HG03575 (cell line): Measurements from ENCODE around the gene DZIP1.

ENCODE experiments used
- ATAC-seq: cut with Tn5 transposase; IDR thresholded peaks from one replicate; pipeline ENCODE4 v1.9.1; 2021; ENCODE audit not compliant: unreplicated experiment, insufficient number of reproducible peaks, low FRiP score; ENCODE audit errors: extremely low read depth

Gene DZIP1

GRCh38 chr13:95650696-95651095 is 6.2 kb upstream of the DZIP1 start:
- no peak for ATAC-seq

DNA sequence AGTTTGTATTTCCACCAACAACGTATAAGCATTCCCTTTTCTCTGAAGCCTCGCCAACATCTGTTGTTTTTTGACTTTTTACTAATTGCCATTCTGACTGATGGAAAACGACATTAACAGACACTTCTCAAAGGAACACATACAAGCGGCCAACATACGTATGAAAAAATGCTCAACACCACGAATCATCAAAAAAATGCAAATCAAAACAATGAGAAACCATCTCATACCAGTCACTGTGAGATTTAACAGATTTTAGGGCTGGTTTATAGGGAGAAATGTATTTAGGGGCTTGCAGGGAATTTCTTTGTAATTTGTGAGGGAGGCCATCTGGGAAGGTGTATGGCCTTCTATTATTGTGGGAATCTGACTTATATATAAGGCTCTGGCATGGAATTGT is 2.8 kb upstream of the DZIP1 start:
- no peak for ATAC-seq

DNA sequence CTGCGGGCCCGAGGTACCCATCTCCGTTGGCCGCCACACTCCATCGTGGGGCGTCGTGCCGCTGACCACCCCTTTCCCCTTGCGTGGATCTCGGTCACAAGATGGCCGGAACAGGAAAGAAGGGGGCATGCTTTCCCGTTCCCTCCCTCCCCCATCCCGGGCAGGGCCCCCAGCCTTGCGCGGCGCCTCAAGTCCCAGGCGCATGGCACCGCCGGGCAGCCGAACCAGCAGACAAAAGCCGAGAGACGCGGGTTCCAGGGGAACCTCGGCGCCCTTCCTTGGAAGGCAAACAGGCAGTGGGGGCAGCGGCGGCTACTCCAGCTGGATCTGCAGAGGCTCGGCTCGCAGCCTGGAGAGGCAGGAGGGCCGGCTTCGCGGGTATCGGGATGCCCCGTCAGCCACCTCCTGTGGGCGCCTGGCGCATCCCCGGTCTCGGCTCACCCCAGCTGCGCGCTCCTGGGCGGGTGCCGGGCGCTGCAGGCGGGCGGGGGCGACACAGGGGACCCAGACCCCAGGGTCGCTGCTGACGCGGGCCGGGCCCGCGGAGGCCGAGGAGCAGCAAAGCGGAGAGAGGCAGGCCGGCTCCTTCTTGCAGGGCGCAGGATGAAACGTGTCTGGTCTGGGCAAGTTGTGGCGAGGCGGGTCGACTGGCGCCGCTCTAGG is 439 bp downstream of the DZIP1 start:
- ATAC-seq, result no peak

DNA sequence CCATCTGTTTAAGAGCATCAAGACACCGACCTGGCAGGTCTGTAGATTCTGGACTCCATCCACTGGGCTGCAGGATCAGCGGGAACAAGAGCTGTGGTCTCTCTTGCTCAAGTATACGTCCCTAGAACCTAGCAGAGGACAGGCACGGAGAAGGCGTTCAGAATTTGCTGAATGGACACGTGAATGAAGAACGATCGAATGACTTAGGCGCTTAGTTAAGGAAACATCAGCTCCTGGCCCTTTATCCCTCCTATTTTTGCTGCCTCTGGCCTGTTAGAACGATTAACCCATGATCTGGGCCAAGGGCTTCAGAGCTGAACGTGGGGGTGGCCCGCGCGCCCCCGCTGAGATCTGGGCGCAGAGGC is 953 bp downstream of the DZIP1 start:
- ATAC-seq, result no peak

GRCh38 chr13:95642999-95643398 is 1.5 kb downstream of the DZIP1 start:
- no peak for ATAC-seq

DNA sequence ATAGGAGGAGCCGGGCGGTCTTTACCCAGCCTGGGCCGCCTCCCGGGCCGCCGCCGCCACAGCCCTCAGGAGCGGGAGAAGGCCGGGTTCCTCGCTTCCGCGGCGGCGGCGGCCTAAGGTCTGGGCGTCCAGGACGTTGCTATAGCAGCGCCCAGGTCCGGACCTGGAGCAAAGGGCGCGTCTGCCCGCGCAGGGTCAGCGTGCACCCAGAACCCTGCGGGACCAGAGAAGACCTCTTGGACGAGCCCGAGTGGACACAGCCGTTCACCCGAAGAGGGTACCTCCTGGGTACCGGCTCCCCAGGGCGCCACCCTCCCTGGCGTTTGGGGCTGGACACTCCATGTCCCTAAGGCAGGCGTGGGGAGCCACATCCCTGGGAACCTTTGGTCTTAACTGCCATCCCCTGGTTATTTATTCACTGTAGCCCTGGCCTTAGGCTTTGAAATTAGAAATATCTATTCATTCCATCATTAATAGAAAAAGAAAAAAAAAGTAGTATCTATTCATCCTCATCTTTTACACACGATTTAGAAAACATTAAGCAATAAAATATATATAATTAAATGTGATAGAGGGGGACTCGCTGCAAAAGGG is 2.4 kb downstream of the DZIP1 start:
- no peak for ATAC-seq

DNA sequence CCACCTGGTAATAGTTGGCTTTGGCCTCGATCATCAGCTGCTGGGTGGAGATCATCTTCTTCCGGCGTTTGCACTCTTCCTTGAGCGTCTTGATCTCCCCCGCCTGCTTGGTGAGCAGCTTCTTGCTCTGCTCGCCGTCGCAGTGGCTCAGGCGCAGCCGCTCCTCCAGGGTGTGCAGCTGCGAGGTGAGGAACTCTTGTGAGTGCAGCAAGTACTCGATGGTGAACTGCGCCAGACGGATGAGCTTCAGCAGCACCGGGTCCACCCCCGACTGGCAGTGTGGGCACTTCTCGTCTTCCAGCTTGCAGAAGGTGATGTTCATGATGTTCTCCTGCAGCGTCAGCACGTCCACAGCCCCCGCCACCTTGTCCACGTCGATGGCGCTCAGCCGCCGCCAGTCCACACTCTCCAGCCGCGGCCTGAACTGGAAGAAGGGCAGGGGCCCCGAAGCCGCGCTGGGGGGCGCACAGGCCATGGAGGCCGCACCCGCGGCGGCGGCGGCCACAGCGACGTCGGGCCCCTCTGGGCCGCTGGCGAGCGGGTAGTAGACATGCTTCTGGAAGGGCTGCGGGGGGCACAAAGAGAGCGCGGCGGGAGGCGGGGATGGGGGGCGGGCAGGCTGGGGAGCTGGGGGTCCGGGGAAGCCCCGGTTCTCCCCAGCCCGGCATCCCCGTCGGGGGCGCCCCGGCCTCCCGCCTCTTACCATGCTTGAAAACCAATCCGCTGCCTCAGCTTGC is 3.0 kb downstream of the DZIP1 start:
- ATAC-seq, result no peak

GRCh38 chr13:95636853-95637252 is 7.7 kb downstream of the DZIP1 start:
- ATAC-seq, result no peak

GRCh38 chr13:95630593-95630992 is 13.9 kb downstream of the DZIP1 start:
- no peak for ATAC-seq

GRCh38 chr13:95629071-95629470 is 15.4 kb downstream of the DZIP1 start:
- no peak for ATAC-seq

DNA sequence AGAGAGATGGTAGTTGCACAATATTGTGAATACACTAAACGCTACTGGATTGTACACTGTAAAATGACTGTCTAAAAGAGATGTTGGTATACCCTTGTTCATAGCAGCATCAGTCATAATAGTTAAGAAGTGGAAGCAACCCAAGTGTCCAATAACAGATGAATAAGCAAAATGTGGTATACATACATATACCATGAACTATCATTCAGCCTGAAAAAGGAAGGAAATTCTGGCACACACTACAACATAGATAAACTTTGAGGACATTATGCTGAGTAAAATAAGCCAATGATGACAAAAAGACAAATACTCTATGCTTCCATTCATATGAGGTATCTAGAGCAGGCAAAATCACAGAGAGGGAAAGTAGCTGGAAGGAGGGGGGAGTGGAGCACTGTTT is 16.0 kb downstream of the DZIP1 start:
- ATAC-seq, result no peak

DNA sequence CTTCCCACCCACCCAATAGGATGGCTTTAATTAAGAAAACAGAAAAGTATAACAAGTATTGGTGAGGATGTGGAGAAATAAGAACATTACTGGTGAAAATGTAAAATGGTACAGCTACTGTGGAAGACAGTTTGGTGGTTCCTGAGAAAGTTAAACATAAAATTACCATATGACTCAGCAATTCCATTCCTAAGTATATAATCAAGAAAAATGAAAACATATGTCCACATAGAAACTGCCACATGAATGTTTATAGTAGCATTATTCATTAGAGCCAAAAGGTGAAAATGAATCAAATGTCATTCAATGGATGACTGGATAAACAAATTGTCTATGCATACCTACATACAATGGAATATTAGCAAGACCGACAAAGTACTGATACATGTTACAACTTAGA is 16.9 kb downstream of the DZIP1 start:
- no peak for ATAC-seq

DNA sequence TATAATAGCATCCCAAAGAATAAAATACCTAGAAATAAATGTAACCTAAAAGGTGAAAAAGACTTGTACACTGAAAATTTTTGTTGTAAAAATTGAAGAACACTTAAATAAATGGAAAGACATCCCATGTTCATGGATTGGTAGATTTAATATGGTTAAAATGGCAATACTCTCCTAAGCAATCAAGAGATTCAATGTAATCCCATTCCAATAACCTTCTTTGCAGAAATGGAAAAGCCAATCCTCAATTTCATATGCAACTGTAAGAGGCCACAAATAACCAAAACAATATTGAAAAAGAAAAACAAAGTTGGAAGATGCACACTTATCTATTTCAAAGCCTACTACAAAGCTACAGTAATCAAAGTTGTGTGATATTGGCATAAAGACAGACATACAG is 17.7 kb downstream of the DZIP1 start:
- ATAC-seq, result no peak

DNA sequence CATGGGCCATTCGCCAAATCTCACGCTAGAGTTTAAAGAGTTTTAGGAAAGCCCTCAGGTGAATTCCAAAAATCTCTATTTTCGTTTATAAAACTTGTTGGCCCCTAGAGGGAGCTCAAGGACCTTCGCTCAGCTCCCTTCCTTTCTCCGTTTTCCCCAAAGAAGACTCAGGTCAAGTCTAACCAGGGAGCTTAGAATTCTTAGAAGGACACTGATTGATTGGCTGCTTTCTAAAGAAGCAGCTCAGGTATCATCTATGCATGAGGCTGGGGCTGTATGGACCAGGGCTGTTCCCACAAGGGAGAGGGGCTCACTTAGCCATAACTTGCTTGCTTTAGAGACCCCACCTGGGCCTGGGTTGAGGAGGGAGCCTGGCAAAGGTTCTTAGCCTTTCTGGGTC is 20.5 kb downstream of the DZIP1 start:
- ATAC-seq, result no peak

- no peak for ATAC-seq
Observed at GRCh38 chr13:95623141-95623540, 21.4 kb downstream of the DZIP1 start.

- ATAC-seq, result no peak
Observed at GRCh38 chr13:95620825-95621498, 23.5 kb downstream of the DZIP1 start.

DNA sequence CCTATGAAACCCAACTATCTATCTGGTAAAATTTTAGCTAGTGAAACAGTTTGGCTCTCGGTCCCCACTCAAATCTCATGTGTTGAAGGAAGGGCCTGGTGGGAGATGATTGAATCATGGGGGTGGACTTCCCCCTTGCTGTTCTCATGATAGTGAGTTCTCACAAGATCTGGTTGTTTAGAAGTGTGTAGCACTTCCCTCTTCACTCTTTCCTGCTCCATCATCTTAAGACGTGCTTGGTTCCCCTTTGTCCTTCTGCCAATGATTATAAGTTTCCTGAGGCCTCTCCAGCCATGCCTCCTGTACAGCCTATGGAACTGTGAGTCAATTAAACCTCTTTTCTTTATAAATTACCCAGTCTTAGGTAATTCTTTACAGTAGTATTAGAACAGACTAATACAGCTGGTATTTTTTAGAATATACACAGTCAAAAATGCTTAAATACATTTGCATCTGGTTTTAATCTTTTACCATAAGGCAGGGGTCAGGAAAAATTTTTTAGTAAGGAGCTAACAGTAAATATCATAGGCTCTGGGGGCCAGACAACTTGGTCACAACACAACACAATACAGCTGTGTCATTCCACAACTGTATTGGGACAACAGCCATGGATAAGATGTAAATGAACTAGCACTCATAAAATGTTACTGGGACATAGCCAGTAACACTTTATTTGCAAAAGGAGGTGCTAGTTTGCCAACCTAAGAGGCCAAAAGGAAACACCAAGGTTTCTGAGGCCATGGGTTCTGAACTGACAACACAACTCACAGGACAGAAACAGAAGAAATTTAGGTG is 24.3 kb downstream of the DZIP1 start:
- no peak for ATAC-seq

DNA sequence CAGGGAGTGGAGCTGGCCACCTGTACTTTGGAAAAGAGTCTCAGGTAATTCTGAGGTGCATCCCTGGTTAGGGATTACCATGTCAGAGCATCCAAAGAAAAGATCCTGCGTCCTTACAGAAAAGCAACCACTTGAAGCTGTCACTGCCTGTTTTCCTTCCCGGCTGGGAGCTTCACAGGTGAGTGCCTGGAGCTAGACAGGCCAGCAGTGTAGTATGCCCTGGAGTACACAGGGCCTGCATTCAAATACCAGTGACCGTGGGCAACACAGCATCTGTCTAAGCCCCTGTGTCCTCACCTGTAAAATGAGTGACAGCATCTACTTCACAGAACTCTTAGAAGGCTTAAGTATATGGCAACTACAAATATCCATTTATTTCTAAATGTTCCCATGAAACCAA is 29.0 kb downstream of the DZIP1 start:
- no peak for ATAC-seq

GRCh38 chr13:95614641-95615245 is 29.8 kb downstream of the DZIP1 start:
- no peak for ATAC-seq
